ENCODE data around the gene PRB2.
"Not testable (repeated sequence)": the region's sequence is repeated elsewhere in the genome, so short reads cannot be mapped to it uniquely, and the experiment has no call there.

PRB2 gene

DNA sequence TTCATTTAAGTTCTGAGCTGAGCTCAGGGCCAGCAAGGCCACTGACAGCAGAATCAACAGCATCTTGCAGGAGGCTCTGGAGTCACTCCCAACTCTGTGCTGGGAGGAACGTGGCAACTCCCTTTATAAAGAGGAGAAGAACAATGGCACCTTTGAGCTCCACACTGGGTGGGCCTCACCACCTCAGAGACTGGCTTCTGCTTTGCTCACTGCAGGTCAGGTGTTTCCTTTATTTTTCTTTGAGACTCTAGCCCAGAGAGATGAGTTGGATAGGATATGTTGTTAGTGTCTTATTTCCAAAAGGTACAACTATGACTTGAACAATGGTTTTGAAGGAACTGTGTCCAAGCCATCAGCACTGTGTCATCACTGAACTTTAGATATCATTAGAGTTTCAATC is at the start of gene PRB2:
TSS of gene PRB2 (minus strand) at position 101 of the 400 bp plus-strand sequence. CDS start at position 63, 38 bp downstream.
- DNase-seq: not testable (repeated sequence)

DNA sequence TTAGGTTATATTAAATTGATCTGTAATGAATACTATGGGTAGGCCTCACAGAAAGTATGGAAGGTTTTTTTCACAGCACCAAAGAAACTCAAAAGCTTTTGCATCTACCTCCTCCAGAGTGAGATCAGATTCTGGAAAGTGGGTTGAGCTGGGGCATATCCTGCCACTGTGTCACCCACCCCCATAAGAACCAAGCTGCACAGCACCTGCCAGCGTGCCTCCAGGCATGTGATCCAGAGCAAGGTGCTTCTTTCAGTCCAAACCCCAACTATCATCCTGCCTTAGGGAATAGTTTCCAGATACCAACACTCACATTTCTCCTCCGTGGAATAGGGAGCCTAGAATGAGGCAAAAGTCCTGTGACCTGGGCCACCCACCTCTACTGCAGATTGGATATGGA is 42.6 kb upstream of the PRB2 start:
- DNase-seq: no peak

DNA sequence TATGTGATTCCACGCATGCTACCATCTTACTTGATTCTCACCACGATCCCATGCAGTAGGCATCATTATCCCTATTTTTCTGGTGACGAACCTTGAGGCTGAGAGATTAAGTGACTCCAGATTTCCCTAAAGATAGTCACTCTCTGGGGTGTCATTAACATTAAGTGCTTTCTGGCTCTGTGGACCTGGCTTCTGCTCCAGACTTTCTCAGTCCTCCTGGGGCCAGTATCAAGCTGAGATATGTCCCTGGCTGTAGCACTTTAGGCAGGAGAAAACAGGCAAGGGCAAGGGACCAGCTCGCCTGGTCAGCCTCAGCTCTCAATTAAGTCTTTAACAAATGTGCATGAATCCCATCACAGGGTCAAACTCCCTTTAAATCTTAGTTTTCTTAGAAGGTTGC is 38.3 kb upstream of the PRB2 start:
- no peak for DNase-seq

DNA sequence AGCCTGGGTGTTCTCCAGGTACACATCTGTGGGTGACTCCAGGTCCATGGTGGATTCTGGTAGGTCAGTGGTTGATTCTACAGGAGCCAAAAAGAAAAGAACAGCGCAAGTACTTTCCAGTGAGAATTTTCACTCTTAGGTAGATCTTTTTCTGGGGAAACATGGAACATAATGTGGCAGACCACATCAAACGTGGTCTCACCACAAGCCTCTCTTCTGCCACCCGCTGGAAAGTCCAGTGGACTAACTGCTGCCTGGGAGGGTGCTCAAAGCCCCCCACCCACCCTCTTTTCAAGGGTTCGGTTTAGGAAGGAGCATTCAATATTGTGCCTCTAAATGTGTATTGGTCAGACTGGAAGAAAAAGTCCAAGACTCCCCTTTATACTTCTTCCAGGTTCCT is 36.1 kb upstream of the PRB2 start:
- no peak for DNase-seq

DNA sequence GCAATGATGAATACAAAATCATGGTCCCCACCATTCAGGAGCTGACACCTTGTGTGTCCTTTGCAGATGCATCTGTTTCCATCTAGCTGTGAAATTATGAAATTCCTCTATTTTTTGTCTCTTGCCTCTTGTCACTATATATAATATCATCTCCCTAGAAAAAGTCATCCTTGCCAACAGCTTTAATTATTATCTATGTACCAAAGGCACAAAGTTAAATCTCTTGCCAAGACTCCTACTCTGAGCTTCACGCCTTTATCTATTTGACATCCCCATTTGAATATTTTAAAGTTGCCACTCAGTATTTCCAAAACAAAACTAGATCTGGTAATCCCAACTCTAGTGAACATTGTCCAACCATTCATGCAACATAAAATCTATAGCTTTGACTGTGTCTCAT is 32.0 kb upstream of the PRB2 start:
- no peak for DNase-seq

DNA sequence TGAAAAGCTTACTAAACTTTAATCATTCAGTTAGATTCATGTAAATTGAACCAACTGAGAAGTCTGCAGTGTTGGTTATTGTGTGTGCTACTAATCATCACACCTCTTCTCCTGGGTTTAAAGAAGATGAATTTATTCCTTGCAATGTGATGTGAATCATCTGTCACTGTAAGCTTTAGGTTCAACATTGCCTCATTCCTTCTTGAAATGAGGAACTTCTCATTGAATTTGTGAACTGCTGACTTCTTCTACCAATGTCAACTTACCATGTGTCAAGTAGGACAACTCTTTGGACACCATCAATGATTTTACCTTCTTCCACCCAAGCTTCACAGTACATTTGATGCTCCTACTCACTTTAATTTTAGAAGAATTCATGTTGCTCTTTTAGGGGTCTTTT is 17.4 kb upstream of the PRB2 start:
- DNase-seq: no peak

DNA sequence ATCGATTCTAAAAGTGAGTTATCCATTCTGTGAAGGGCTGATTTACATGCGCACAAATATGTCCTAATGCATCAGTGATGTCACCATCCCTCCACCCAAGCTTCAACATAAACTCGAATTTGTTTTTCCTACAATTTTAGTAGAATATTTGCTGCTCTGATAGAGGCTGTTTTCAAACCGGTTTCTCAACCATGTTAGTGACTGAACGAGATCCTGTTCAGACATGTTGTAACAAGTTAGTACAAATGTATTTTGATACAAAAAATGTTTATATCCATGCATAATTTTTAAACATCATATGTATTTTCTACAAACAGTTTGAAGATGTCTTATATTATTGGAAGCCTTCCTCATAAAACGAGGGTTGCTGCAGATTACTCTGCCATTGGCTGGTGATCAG is 12.7 kb upstream of the PRB2 start:
- no peak for DNase-seq

DNA sequence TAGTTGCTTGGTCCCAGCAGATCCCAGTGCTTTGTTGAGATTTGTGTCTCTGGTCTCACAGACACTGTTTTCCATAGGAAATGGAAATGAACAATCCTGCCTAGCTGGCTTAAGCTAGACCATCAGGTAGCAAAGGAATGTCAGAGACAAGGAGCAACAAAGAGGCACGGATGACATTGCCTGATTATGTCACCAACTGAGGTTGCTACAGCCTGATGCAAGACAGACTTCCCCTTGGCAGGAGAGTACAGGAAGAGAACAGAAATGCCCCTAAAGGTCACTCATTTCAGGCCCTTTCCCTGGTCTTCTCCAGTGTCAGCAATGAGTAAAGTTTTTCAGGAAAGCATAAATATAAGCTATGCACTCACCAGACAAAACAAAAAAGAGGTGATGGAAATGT is 2.0 kb upstream of the PRB2 start:
- no peak for DNase-seq

DNA sequence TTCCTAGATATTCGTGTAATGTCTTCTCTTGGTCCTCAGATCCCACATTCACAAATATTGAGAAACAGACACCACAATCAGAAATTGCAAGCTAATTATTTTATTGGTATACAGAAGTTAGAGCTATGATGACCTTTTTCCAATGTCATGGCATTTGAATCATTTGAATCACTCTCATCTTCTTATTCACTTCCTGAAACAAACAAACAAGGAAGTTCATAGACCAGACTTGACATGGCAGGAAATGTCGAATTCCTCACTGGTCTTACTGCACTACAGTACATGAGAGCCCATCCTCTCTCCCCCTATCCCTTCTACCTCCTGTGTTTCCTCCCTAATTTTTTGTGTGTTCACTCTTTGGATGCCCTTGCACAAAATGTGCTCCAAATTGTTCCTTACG is 3.9 kb downstream of the PRB2 start:
- not testable (repeated sequence) for DNase-seq

DNA sequence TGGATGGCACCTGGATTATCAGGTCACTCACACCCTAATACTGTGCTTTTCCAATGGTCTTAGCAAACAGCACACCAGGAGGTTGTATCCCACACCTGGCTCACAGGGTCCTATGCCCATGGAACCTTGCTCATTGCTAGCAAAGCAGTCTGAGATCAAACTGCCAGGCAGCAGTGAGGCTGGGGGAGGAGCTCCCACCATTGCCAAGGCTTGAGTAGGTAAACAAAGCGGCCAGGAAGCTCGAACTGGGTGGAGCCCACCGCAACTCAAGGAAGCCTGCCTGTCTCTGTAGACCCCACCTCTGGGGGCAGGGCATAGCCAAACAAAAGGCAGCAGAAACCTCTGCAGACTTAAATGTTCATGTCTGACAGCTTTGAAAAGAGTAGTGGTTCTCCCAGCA is 17.9 kb downstream of the PRB2 start:
- not testable (repeated sequence) for DNase-seq

DNA sequence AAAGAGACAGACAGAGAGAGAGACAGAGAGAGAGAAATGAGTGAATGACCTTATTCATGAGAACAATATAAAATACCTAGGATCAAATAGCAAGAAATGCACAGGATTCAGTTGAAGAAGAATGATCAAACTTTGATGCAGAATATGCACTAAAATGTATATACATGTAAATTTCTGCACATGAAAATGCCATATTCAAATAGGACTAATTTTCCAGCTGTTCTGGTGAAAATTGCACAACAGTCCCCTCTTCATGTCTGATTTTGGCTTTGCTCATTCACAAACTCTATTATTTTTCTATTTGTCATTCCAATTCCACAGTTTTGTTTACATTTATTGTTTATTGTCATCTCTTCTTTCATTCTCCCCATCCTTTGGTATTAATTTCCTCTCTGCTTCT is 34.2 kb downstream of the PRB2 start:
- no peak for DNase-seq

DNA sequence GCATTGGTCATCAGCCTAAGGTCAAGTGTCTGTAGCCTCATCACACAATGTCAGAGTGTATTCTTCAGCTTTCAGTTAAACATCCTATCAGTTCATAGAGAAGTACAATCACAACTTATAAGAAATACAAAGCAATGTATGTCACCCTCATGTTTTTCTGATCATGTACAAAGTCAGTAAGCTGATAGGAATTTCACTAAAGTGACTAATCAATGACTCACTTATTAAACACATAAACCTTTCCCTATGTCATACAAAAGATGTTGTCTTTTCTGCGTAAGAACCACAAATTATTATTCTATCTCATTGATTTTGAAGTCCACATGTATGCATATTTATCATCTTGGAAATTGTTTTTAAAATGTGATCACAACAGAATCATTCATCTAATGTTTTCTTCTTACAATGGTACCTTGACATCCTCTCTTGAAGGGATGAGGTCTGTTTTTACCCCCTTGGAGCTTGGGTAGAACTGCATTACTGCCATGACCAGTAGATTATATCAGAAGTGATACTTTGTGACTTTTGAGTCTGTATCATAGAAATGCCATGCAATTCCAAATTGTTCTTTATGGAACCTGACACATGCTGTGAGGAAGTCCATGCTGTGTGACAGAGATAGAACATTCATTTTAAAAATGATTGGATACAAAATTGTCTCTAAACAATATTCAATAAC is 35.0 kb downstream of the PRB2 start:
- not testable (repeated sequence) for DNase-seq

DNA sequence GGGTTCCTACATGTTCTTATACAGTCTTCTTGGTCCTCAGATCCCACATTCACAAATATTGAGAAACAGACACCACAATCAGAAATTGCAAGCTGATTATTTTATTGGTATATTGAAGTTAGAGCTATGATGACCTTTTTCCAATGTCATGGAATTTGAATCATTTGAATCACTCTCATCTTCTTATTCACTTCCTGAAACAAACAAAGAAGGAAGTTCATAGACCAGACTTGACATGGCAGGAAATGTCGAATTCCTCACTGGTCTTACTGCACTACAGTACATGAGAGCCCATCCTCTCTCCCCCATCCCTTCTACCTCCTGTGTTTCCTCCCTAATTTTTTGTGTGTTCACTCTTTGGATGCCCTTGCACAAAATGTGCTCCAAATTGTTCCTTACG is 43.6 kb downstream of the PRB2 start:
- DNase-seq: not testable (repeated sequence)

DNA sequence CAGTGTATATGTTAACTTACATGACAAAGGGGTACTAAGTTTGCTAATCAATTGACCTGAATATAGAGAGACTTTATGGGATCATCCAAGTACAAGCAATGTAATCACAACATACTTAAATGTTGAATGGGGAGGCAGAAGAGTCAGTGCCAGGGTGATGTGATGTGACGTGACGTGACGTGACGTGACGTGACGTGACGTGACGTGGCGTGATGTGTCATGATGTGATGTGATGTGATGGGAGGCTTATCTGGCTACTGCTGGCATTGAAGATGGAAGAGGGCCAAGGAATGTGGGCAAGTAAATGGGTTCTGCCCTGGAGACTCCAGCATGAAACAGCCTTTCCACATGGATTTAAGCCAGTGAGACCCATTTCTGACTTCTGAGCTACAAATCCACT is 46.9 kb downstream of the PRB2 start:
- no peak for DNase-seq

DNA sequence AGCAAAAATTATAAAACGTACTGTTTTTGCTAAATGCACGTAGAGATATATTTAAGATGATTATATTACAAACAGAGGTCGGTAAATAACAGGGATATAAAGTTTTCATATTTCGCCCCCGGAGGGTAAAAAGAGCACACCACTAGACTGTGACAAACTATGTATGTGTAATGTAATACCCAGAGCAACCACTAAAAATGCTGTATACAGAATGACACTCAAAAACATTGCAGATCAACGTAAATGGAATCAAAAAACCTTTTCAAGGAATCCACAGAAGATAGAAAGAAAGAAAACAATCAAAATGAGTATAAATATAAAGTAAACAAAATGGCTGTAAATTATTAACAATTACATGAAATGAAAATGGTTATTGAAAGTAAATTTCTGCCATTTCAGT is 47.6 kb downstream of the PRB2 start:
- DNase-seq: no peak

DNA sequence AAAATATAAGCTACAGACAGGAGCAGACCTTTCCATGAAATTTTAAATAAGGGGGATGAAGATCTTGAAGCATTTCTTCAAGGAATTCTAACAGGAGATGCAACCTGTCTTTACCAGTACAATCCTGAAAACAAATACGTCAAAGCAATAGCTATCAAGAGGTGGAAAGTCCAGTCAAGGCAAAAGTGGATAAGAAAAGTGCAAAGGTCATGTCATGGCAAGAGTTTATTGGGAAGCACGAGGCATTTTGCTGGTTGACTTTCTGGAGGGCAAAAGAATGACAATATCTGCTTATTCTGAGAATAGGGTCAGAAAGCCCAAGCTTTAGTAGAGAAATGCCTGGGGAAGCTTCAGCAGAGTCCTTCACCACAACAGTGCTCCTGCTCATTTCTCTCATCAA is 50.9 kb downstream of the PRB2 start:
- no peak for DNase-seq

Data from CD4-positive, alpha-beta T cell treated with Interleukin-10 for 1 hour (primary cell).